B cell (primary cell): Measurements from ENCODE around the gene LATS2. TPM values are rescaled to one million over a fixed set of nuclear protein-coding genes. Genes with fewer than 3 reads are reported as not detected.

ENCODE experiments used
- ATAC-seq: fragments of 200-7000 bp; cut with Tn5 transposase; one replicate; pipeline ENCODE4 v1.10.0; 2021; ENCODE audit warnings: low read depth, mild to moderate bottlenecking, moderate number of reproducible peaks, moderate library complexity
- CTCF ChIA-PET: fragments of 350-600 bp; sonication (Branson Sonifier 250); formaldehyde crosslinking; loops from one replicate; lab custom pipeline; 2021; ENCODE audit warnings: antibody characterized with exemption, inconsistent platforms; lab: Charles Lee
- POLR2A ChIA-PET: fragments of 350-600 bp; sonication (Branson Sonifier 250); formaldehyde crosslinking; loops from one replicate; lab custom pipeline; 2021; ENCODE audit warnings: antibody characterized with exemption; lab: Charles Lee
- DNase-seq: peaks from one replicate; pipeline ENCODE4 v3.0.0; 2013
- H2AFZ ChIP-seq: 2 replicates; pipeline ENCODE4 v1.6.1; 2012; ENCODE audit warnings: mild to moderate bottlenecking, low read depth, low read length; ENCODE audit not compliant: insufficient read depth, poor library complexity, severe bottlenecking
- H3K27ac ChIP-seq, 2 donors: 1 replicate in 1 of 2; 2 replicates in 1 of 2; pipeline ENCODE4 v1.5.1; 2012 to 2013; ENCODE audit warnings: low read length in 2 of 2, mild to moderate bottlenecking in 2 of 2, moderate library complexity in 1 of 2
- H3K27me3 ChIP-seq, 4 experiments: fragments of 200-600 bp in 1 of 4; sonication (generic) in 1 of 4; replicated peaks in 1 of 4; 1 replicate in 2 of 4; 2 replicates in 2 of 4; pipeline versions ENCODE4 v1.6.1 to v1.7.0; 2013 to 2016; ENCODE audit warnings: low read length in 3 of 4, mild to moderate bottlenecking in 2 of 4, mixed read lengths in 1 of 4, moderate library complexity in 1 of 4; ENCODE audit not compliant: insufficient read depth in 4 of 4, control insufficient read depth in 3 of 4; ENCODE audit errors: control extremely low read depth in 1 of 4
- H3K36me3 ChIP-seq, 2 experiments: replicated peaks in 1 of 2; 1 replicate in 1 of 2; 2 replicates in 1 of 2; pipeline versions ENCODE4 v1.6.1 to v1.7.1; 2013; ENCODE audit warnings: low read length in 1 of 2; ENCODE audit not compliant: insufficient read depth in 2 of 2, control insufficient read depth in 1 of 2; ENCODE audit errors: control extremely low read depth in 1 of 2, extremely low read depth in 1 of 2
- H3K4me1 ChIP-seq, 2 donors: fragments of 200-600 bp in 1 of 2; sonication (generic) in 1 of 2; 1 replicate in 1 of 2; 2 replicates in 1 of 2; pipeline versions ENCODE4 v1.5.1 to v1.6.1; 2013 to 2017; ENCODE audit warnings: low read length in 2 of 2; ENCODE audit not compliant: control insufficient read depth in 2 of 2, insufficient read depth in 2 of 2
- H3K4me2 ChIP-seq: replicated peaks from 2 replicates; pipeline ENCODE3; 2012; ENCODE audit warnings: mild to moderate bottlenecking, low read depth, low read length; ENCODE audit not compliant: poor library complexity, severe bottlenecking
- H3K4me3 ChIP-seq, 5 experiments: fragments of 200-600 bp in 1 of 5; sonication (generic) in 1 of 5; 1 replicate in 3 of 5; 2 replicates in 2 of 5; pipeline versions ENCODE4 v1.5.1 to v1.7.0; 2011 to 2016; ENCODE audit warnings: low read length in 4 of 5, mild to moderate bottlenecking in 4 of 5, low read depth in 2 of 5, control low read depth in 1 of 5, moderate library complexity in 1 of 5; ENCODE audit not compliant: insufficient read depth in 1 of 5; ENCODE audit errors: control extremely low read depth in 1 of 5, extremely low read depth in 1 of 5
- H3K79me2 ChIP-seq: fragments of 200-600 bp; sonication (generic); one replicate; pipeline ENCODE4 v1.6.0; 2016; ENCODE audit warnings: low read length; ENCODE audit not compliant: control insufficient read depth, insufficient read depth
- H3K9ac ChIP-seq: fragments of 200-600 bp; sonication (generic); 2 replicates; pipeline ENCODE4 v1.6.1; 2017; ENCODE audit warnings: mild to moderate bottlenecking, low read length, moderate library complexity
- H3K9me3 ChIP-seq, 3 donors: one replicate each; pipeline versions ENCODE4 v1.6.1 to v1.7.1; 2013; ENCODE audit warnings: low read length in 2 of 3; ENCODE audit not compliant: control insufficient read depth in 2 of 3, insufficient read depth in 1 of 3; ENCODE audit errors: control extremely low read depth in 1 of 3
- H4K20me1 ChIP-seq: 2 replicates; pipeline ENCODE4 v1.6.0; 2012; ENCODE audit warnings: mild to moderate bottlenecking, low read length; ENCODE audit not compliant: insufficient read depth, control insufficient read depth, poor library complexity, severe bottlenecking
- H3K27ac Mint-ChIP-seq: one replicate; pipeline ENCODE4 v1.8.0; 2021; ENCODE audit warnings: mixed read lengths
- H3K27me3 Mint-ChIP-seq: one replicate; pipeline ENCODE4 v1.8.0; 2021; ENCODE audit warnings: mixed read lengths
- H3K4me1 Mint-ChIP-seq: one replicate; pipeline ENCODE4 v1.8.0; 2021; ENCODE audit warnings: mixed read lengths
- H3K4me3 Mint-ChIP-seq: one replicate; pipeline ENCODE4 v1.8.0; 2021; ENCODE audit warnings: mixed read lengths
- H3K9me3 Mint-ChIP-seq: one replicate; pipeline ENCODE4 v1.8.0; 2022; ENCODE audit warnings: mixed read lengths; ENCODE audit not compliant: insufficient read depth
- EZH2 ChIP-seq: IDR thresholded peaks from 2 replicates; pipeline ENCODE4 v1.6.1; 2012; ENCODE audit warnings: borderline replicate concordance, low read depth, mild to moderate bottlenecking, moderate library complexity, low read length; ENCODE audit not compliant: insufficient read depth, poor library complexity, severe bottlenecking
- WGBS: methylation state at CpG from one replicate; pipeline ENCODE4 v1.1.5; 2013; ENCODE audit warnings: missing lambda C conversion rate; ENCODE audit not compliant: insufficient coverage; 5-methylcytosine and 5-hydroxymethylcytosine counted together
- intact Hi-C: fragments of 100-400 bp; cut with micrococcal nuclease; formaldehyde crosslinking; loops from one replicate; pipeline ENCODE4 v1.10.0; 2022
- polyA plus RNA-seq: library from polyadenylated mRNA; depleted of rRNA; stranded (reverse); fragments of >200 nt; gene quantifications from 2 replicates; pipeline ENCODE4 v1.2.3, GENCODE V29; 2012
- total RNA-seq, 2 donors: library from RNA; stranded (reverse); fragments of 120-200 nt in 1 of 2; gene quantifications; 1 replicate in 1 of 2; 2 replicates in 1 of 2; pipeline versions ENCODE4 v1.2.3 to v1.2.4, GENCODE V29; 2013 to 2022
- TF ChIP-seq, protein P1 (sequence below): fragments of 200-600 bp; IDR thresholded peaks from one replicate; pipeline ENCODE4 v1.8.0; 2022; ENCODE audit warnings: antibody characterized with exemption, mild to moderate bottlenecking

The LATS2 gene
- total and polyA plus RNA-seq, 2 donors (not counting 1 experiment from before 2014, with no cell fraction given) = 1.9 to 2.7 TPM

DNA sequence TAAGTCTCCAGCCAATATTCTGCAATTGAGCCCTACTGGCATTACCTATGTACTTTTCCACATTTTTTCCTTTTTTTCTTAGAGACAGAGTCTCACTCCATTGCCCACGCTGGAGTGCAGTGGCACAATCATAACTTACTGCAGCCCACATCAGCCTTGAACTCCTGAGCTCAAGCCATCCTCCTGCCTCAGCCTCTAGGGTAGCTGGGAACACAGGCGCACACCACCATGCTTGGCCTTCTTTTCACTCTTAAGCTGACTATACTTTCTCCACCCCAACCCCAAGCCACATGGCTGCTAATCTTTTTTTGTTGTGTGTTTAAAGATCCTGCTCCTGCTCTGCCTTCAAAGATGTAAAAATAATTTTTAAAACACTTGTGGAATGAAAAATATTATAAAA is 1.6 kb upstream of the LATS2 start:
- Histone ChIP-seq H3K27ac (no peak overlapping the region), H4K20me1 (peaks cover 4% of the 10 kb centered on the region), H3K79me2 (no peaks in the 10 kb centered on the region), H3K4me2 (no peak overlapping the region), H3K9me3 (peaks cover 0 to 6% (median 0%) of the 10 kb centered on the region in 3 donors), H3K36me3 (no peaks in the 10 kb centered on the region), H3K4me3 (no peak overlapping the region), H3K27me3 (peaks cover 0 to 17% (median 5%) of the 10 kb centered on the region in 4 experiments), H2AFZ (no peak overlapping the region), H3K4me1 (peaks cover 0 to 8% of the 10 kb centered on the region in 2 donors), H3K9ac (no peak overlapping the region)
- DNase-seq = no peak
- H3K9me3 Mint-ChIP-seq = no peaks in the 10 kb centered on the region
- CTCF ChIA-PET = no interaction called here
- peaks cover 9% of the 10 kb centered on the region for H3K4me1 Mint-ChIP-seq
- no peak for ATAC-seq
- H3K27ac Mint-ChIP-seq = no peak overlapping the region
- H3K4me3 Mint-ChIP-seq = peak overlapping the region; percentile 84
- H3K27me3 Mint-ChIP-seq = peaks cover 18% of the 10 kb centered on the region
- intact Hi-C loops = no loop called here
- 92% methylated on average over 1 of the region's 2 CpGs for WGBS
- POLR2A ChIA-PET = no interaction called here
- no peak for TF ChIP-seq EZH2
- TF ChIP-seq, protein P1, sequence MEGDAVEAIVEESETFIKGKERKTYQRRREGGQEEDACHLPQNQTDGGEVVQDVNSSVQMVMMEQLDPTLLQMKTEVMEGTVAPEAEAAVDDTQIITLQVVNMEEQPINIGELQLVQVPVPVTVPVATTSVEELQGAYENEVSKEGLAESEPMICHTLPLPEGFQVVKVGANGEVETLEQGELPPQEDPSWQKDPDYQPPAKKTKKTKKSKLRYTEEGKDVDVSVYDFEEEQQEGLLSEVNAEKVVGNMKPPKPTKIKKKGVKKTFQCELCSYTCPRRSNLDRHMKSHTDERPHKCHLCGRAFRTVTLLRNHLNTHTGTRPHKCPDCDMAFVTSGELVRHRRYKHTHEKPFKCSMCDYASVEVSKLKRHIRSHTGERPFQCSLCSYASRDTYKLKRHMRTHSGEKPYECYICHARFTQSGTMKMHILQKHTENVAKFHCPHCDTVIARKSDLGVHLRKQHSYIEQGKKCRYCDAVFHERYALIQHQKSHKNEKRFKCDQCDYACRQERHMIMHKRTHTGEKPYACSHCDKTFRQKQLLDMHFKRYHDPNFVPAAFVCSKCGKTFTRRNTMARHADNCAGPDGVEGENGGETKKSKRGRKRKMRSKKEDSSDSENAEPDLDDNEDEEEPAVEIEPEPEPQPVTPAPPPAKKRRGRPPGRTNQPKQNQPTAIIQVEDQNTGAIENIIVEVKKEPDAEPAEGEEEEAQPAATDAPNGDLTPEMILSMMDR = no peak

DNA sequence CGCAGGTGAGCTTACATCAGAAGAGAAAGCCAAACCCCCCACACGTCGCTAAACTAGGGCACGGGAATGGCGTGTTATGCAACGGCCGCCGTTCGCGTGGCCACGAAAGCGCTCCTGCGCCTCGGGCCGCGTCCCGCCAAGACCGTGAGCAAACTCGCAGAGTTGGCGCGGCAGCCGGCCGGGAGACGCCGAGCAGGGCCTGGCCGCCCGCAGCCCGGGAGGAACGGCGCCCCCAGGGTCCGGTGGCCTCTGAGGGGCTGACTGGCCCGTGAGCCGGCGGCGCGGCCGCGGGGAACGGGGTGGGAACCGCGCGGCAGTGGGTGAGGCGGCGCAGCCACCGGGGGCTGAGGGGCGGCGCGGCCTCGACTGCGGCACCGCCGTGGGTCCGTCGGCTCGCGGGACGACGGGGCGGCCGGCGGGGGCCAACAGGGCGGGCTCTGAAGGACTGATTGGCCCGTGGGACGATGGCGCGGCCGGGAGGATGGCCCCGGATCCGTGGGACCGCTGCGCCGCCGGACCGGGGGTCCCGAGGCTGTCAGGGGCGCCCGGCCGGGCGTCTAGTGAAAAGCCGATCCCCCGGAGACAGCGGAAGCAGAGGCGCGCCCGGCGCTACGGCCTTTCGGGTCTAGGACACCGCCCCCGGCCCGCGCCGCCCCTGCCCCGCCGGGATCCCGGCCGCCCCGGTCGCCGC is 903 bp downstream of the LATS2 start:
- no peak for TF ChIP-seq EZH2
- TF ChIP-seq, protein P1 = no peak
- no peak overlapping the region for H3K27ac ChIP-seq

More for the DNA sequence above, 903 bp downstream of the LATS2 start:
- peaks cover 0 to 17% (median 5%) of the 10 kb centered on the region in 4 experiments for H3K27me3 ChIP-seq
- H3K79me2 ChIP-seq = no peaks in the 10 kb centered on the region
- H3K4me3 ChIP-seq = peak overlapping the region in 4 of 5 experiments; percentile 44 to 77 (median 67)
- POLR2A ChIA-PET = no interaction called here
- no peaks in the 10 kb centered on the region for H3K9me3 Mint-ChIP-seq
- H3K4me1 ChIP-seq = peaks cover 0 to 8% of the 10 kb centered on the region in 2 donors
- H3K4me1 Mint-ChIP-seq = peaks cover 9% of the 10 kb centered on the region
- WGBS = 5% methylated on average over 100 of the region's 100 CpGs
- H4K20me1 ChIP-seq = peaks cover 4% of the 10 kb centered on the region
- no peak overlapping the region for H3K27ac Mint-ChIP-seq
- DNase-seq (peak; percentile 43), ATAC-seq (peak; percentile 11)
- H3K27me3 Mint-ChIP-seq = peaks cover 15% of the 10 kb centered on the region
- H2AFZ ChIP-seq = peak overlapping the region; percentile 92
- no peaks in the 10 kb centered on the region for H3K36me3 ChIP-seq
- peak overlapping the region; percentile 81 for H3K4me2 ChIP-seq
- peaks cover 0 to 6% (median 0%) of the 10 kb centered on the region in 3 donors for H3K9me3 ChIP-seq
- intact Hi-C loops = no loop called here
- peak overlapping the region; percentile 61 for H3K9ac ChIP-seq
- peak overlapping the region; percentile 69 for H3K4me3 Mint-ChIP-seq
- CTCF ChIA-PET = no interaction called here
